Measurements from ENCODE around the gene ACSM2A.
"Not testable (repeated sequence)": the region's sequence is repeated elsewhere in the genome, so short reads cannot be mapped to it uniquely, and the experiment has no call there.

Gene ACSM2A

GRCh38 chr16:20424129-20424866 lies 27.0 kb upstream of the ACSM2A start:
- TF ChIP-seq CTCF (IDR thresholded peaks at IDR 0.05; ENCODE audit: borderline replicate concordance, control extremely low read depth, extremely low read depth, insufficient read depth, missing control alignments), result no peak
- in situ Hi-C loops (cut with MboI; ENCODE audit: low sequenced_read_pairs, unreplicated experiment), result no loop called here
- DNase-seq (ENCODE audit: low spot score), result no peak

GRCh38 chr16:20427401-20427797 lies 23.9 kb upstream of the ACSM2A start:
- in situ Hi-C loops (cut with MboI; ENCODE audit: low sequenced_read_pairs, unreplicated experiment); DNase-seq (ENCODE audit: low spot score): not testable (repeated sequence)

GRCh38 chr16:20429499-20429898 lies 21.8 kb upstream of the ACSM2A start:
- DNase-seq (ENCODE audit: low spot score); in situ Hi-C loops (cut with MboI; ENCODE audit: low sequenced_read_pairs, unreplicated experiment): not testable (repeated sequence)

GRCh38 chr16:20430480-20430879 lies 20.8 kb upstream of the ACSM2A start:
- DNase-seq (ENCODE audit: low spot score); in situ Hi-C loops (cut with MboI; ENCODE audit: low sequenced_read_pairs, unreplicated experiment): not testable (repeated sequence)

- DNase-seq (ENCODE audit: low spot score), result no peak
- in situ Hi-C loops (cut with MboI; ENCODE audit: low sequenced_read_pairs, unreplicated experiment), result no loop called here
- no peak for TF ChIP-seq CTCF (IDR thresholded peaks at IDR 0.05; ENCODE audit: borderline replicate concordance, control extremely low read depth, extremely low read depth, insufficient read depth, missing control alignments)
Observed at GRCh38 chr16:20430948-20431347, 20.4 kb upstream of the ACSM2A start.

- in situ Hi-C loops (cut with MboI; ENCODE audit: low sequenced_read_pairs, unreplicated experiment), result not testable (repeated sequence)
Observed at GRCh38 chr16:20438950-20439349, 12.4 kb upstream of the ACSM2A start.

GRCh38 chr16:20439820-20440231 lies 11.5 kb upstream of the ACSM2A start:
- DNase-seq (ENCODE audit: low spot score); in situ Hi-C loops (cut with MboI; ENCODE audit: low sequenced_read_pairs, unreplicated experiment): not testable (repeated sequence)

More at GRCh38 chr16:20438950-20439349, 12.4 kb upstream of the ACSM2A start:
- not testable (repeated sequence) for DNase-seq (ENCODE audit: low spot score)

- DNase-seq (ENCODE audit: low spot score); in situ Hi-C loops (cut with MboI; ENCODE audit: low sequenced_read_pairs, unreplicated experiment): not testable (repeated sequence)
Observed at GRCh38 chr16:20440731-20441130, 10.6 kb upstream of the ACSM2A start.

- no peak for TF ChIP-seq CTCF (IDR thresholded peaks at IDR 0.05; ENCODE audit: borderline replicate concordance, control extremely low read depth, extremely low read depth, insufficient read depth, missing control alignments)
- in situ Hi-C loops (cut with MboI; ENCODE audit: low sequenced_read_pairs, unreplicated experiment), result no loop called here
- DNase-seq (ENCODE audit: low spot score), result no peak
Observed at GRCh38 chr16:20441191-20441590, 10.1 kb upstream of the ACSM2A start.

GRCh38 chr16:20441859-20442258 lies 9.5 kb upstream of the ACSM2A start:
- DNase-seq (ENCODE audit: low spot score); in situ Hi-C loops (cut with MboI; ENCODE audit: low sequenced_read_pairs, unreplicated experiment): not testable (repeated sequence)

- in situ Hi-C loops (cut with MboI; ENCODE audit: low sequenced_read_pairs, unreplicated experiment), result not testable (repeated sequence)
Observed at GRCh38 chr16:20446652-20447393, 4.5 kb upstream of the ACSM2A start.

GRCh38 chr16:20453633-20454032 lies 2.3 kb downstream of the ACSM2A start:
- in situ Hi-C loops (cut with MboI; ENCODE audit: low sequenced_read_pairs, unreplicated experiment); DNase-seq (ENCODE audit: low spot score): not testable (repeated sequence)

More at GRCh38 chr16:20446652-20447393, 4.5 kb upstream of the ACSM2A start:
- DNase-seq (ENCODE audit: low spot score), result not testable (repeated sequence)

- DNase-seq (ENCODE audit: low spot score); in situ Hi-C loops (cut with MboI; ENCODE audit: low sequenced_read_pairs, unreplicated experiment): not testable (repeated sequence)
Observed at GRCh38 chr16:20459227-20459626, 7.9 kb downstream of the ACSM2A start.

GRCh38 chr16:20460313-20460712 lies 9.0 kb downstream of the ACSM2A start:
- DNase-seq (ENCODE audit: low spot score); in situ Hi-C loops (cut with MboI; ENCODE audit: low sequenced_read_pairs, unreplicated experiment): not testable (repeated sequence)

GRCh38 chr16:20468954-20469353 lies 17.6 kb downstream of the ACSM2A start:
- in situ Hi-C loops (cut with MboI; ENCODE audit: low sequenced_read_pairs, unreplicated experiment); DNase-seq (ENCODE audit: low spot score): not testable (repeated sequence)
